ENCODE measurements around the gene TPPP3. TPM values are rescaled to one million over a fixed set of nuclear protein-coding genes. Genes with fewer than 3 reads are reported as not detected.

The TPPP3 gene
- total RNA-seq, 1 experiment from 2014 or later, result 0.55 TPM

DNA sequence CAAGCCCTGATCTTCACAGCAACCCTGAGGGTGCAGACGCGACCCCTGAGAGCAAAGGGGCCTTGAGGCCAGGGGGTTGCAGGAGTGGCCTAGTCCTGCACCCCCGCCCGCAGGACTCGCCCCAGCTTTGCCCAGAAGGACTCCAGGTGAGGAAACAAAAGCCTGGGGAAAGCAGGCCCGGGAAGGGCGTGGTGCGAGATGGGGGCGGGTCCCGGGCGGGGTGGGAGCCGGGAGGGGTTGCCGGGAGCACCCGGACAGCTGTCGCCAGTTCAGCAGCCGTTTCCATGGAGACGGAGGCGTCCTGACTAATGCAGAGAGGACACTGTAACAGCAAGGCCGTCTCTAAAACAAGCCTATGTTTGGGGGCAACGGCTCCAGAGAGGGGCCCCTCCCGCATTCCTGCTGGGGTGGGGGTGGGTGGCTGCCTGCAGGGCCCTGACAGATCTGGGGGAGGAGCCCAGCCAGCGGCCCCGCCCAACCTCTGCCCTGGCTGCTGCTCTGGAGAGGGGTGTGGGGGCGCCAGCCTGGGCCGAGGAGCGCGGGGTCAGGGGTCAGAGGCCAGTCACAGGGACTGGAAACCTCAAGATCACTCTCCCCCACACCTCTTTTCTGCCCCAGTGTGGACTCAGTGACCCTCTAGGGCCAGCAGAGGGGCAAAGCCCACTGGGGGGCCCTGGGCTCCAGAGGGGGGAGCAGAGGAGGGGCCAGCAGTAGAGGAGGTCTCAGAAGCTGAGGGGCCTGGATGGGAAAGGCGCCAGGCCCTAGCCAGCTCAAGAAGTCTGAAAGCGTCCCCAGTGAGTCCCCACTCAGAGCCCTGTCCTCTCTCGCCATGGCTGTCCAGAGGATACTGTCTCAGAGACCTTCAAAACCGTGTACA is 3.1 kb upstream of the TPPP3 start:
- in situ Hi-C loops (cut with HindIII; ENCODE audit: low pct_unique_long_range_greater_than_20kb, low sequenced_read_pairs), result no loop called here
- DNase-seq (ENCODE audit: low read depth, low spot score), result no peak

DNA sequence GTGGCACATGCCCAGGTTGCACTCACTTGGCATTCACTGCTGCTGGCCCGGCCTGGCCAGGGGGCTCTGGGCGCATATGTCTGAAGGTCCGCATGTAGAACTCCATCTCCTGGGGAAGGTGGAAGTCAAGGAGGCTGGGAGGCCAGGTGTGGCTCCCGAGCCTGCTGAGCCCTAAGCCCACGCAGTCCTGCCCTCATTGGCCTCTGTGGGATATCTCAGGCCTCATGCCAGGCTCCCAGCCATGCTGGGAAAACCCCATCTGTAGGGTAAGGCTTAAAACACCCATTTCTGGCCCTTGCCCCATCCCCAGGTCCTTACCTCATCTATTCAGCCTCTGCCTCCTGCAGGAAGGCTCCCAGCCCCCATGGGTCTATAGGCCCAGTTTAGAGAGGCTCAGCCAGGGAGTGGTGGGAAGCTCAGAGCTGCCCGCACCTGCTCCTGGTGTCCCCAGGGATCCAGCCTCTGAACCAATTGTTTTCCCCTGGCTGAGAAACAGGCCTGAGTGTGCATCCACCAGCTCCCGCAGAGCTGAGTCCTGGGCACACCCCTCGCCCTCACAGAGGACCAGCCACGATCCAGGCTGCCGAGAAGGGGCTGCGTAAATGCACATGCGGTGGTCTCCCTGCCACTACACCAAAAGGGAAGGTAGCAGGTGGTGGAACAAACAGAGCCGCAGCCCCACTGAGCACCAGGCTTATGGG is 2.3 kb upstream of the TPPP3 start:
- DNase-seq (ENCODE audit: low read depth, low spot score), result no peak
- in situ Hi-C loops (cut with HindIII; ENCODE audit: low pct_unique_long_range_greater_than_20kb, low sequenced_read_pairs), result no loop called here

DNA sequence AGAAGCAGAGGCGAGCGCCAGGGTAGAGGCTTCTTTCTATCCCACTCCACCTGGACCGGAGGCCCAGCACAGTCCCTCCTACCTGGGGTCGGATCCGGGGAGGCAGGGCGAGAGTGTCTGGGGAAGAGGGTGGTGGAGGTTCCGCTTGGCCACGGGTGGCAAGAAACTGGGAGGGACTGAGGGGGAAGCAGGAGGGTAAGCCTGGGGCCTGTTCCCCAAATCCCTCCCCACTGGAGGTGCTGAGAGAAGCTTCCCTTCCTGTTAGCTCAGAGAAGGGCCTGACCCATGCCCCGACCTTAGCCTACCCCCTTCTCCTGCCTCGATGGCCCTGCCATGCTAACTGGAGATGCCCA is 1.8 kb upstream of the TPPP3 start:
- DNase-seq (ENCODE audit: low read depth, low spot score), result no peak
- in situ Hi-C loops (cut with HindIII; ENCODE audit: low pct_unique_long_range_greater_than_20kb, low sequenced_read_pairs), result no loop called here

DNA sequence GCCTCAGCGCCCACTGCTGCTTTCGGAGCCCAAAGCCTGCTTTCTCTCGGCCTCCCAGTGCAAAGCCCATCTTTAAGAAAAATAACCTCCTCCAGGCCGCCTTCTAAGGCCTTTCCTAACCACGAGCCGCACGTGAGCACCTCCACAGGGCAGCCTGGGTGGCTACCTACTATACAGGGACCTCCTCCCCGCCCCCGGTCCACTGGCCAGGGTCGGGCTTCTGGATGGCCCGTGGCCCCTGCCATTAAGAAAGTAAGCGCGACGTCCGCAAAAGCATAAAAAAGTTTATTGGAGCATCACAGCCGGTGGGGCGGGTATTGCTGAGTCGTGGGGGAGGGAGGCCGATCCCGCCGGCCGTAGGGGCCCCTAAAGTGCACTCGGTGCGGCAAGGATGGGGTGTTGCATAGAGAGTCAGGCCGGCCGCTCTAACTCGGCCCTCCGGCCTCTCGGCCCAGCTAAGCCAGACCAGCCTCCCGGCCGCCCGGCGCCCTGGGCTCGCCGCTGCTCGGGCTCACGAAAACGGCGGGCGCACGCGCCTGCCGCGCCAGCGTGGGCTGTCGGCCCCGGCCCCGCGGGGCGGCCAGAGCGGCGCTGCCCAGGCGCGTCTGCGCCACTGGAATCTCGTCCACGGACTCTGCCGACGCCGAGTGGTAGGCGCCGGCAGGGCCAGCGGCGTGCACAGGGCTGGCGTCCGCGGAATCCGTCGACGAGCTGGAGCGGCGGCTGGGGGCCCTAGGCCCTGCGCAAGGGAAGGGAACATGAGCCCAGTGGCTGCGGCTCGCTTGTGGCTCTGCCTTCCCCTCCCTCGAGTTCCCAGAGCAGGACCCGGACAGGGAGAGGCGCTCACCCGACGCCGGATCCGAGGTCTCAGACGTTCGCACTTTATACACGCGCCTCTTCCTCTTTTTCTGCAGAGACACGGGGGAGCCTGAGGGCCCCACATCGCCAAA is 1.1 kb upstream of the TPPP3 start:
- in situ Hi-C loops (cut with HindIII; ENCODE audit: low pct_unique_long_range_greater_than_20kb, low sequenced_read_pairs), result no loop called here
- no peak for DNase-seq (ENCODE audit: low read depth, low spot score)

DNA sequence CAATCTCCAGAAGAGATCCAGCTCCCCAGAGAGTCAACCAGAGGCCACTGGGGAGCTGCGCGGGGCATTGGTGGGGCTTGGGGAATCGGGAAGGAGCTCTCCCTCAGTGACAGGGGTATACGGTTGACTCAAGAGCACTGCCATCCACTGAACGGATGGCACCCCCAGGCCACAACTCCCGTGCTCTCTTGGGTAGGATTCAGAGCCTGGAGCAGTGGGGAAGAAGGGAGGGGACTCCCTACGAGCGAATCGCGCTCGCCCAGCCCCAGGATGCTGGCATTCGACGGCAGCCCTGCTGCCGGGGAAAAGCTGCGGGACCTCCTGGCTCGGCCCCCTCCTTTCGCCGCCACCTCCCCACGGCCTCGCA is 473 bp upstream of the TPPP3 start:
- in situ Hi-C loops (cut with HindIII; ENCODE audit: low pct_unique_long_range_greater_than_20kb, low sequenced_read_pairs), result no loop called here
- DNase-seq (ENCODE audit: low read depth, low spot score), result no peak

DNA sequence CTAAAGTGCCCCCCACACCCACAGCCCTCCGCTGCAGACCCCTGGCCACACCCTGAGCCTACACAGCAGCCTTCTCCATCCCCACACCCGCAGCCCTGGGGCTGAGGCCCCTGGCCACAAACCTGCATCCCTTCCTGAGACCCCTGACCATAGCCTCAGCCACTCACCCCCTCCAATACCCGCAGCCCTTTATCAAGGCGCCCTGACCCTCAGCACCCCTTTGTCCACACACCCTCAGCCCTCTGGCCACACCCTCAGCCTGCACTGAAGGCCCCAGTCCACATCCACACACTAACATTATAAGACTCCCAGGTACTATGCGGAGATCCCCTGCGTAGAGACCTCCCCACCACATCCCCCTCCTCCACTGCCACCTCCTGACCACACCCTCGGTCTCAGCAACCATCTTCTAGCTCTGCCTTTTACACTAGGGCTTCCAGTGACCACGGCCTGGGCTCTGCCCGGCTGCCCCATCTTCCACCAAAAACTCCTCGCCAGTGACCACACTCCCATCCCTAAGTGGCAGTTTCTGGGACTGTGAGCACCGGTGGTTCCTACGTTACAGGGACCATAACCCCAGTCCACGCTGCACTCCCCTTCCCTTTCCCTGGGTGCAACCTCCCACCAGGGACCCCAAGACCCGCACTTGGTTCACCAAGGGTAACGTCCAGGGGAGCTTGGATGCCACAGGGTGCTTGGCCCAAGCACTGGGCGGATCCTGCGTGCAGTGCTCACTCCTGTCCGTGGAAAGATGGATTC is 818 bp downstream of the TPPP3 start:
- in situ Hi-C loops (cut with HindIII; ENCODE audit: low pct_unique_long_range_greater_than_20kb, low sequenced_read_pairs), result no loop called here
- no peak for DNase-seq (ENCODE audit: low read depth, low spot score)

DNA sequence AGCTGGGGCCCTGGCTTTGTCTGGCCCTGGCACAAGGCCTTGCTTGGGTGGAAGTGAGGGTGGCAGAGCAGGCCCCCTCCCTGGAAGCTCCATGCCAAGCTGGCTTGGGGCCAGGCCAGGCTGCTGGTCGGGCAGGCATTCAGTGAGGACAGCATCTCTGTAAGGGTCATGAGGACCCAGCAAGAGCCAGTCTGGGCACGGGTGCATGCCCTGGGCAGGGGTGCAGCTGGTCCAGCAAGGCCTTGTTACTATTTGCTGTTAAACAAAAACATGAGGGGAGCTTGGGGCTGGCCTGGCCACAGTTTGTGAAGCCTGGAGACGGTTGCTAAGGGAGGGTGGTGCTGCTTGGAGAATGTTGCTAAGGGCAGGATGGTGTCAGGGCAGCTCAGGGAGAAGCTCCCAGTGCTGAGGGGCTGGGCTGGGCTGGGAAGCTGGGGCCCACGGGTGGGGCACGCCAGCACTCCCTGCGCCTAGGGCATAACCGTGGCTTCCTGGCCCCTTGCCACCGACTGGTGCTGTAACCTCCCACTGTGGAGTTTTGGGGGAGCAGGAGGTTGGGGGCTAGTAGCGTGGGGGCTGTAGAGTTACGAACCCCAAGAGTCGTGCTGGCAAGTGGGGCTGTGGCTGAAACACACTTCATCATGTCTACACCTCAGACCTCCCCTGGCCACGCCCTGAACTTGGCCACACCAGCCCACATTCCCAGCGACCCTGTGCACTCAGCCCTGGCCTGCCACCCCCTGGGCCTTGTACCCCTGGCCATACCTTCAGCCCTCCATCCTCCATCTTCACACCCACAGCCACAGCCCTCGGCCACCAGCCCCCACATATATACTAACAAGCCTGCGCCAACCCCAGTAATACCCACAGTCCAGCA is 1.6 kb downstream of the TPPP3 start:
- in situ Hi-C loops (cut with HindIII; ENCODE audit: low pct_unique_long_range_greater_than_20kb, low sequenced_read_pairs), result no loop called here
- no peak for DNase-seq (ENCODE audit: low read depth, low spot score)

DNA sequence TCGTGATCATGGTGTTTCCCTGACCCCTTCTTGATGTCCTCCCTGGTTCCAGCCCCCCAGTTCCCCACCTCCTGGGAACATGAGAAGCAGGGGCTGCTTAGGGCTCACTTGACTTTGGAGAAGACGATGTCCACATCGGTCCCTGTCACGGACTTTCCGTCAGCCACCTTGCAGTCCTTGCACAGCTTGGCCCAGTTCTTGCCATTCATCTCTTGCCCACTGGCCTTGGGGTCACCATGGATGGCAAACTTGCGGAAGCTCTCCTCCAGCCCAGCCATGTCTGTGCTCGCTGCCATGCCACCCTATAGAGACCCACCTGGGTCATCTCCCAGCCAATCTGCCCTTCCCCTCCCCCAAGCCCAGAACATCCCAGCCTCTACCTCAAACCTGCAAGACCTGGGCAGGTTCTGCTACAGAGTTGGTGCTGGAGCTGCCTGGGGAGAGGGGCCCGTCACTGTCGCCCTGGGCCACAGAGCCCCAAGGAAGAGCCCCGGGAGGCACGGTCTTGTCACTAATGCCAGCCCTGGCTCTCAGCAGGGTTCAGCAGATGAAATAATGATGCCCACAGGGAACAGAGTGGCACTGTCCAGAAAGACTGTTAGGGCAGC is 2.4 kb downstream of the TPPP3 start:
- in situ Hi-C loops (cut with HindIII; ENCODE audit: low pct_unique_long_range_greater_than_20kb, low sequenced_read_pairs), result no loop called here
- DNase-seq (ENCODE audit: low read depth, low spot score), result no peak

DNA sequence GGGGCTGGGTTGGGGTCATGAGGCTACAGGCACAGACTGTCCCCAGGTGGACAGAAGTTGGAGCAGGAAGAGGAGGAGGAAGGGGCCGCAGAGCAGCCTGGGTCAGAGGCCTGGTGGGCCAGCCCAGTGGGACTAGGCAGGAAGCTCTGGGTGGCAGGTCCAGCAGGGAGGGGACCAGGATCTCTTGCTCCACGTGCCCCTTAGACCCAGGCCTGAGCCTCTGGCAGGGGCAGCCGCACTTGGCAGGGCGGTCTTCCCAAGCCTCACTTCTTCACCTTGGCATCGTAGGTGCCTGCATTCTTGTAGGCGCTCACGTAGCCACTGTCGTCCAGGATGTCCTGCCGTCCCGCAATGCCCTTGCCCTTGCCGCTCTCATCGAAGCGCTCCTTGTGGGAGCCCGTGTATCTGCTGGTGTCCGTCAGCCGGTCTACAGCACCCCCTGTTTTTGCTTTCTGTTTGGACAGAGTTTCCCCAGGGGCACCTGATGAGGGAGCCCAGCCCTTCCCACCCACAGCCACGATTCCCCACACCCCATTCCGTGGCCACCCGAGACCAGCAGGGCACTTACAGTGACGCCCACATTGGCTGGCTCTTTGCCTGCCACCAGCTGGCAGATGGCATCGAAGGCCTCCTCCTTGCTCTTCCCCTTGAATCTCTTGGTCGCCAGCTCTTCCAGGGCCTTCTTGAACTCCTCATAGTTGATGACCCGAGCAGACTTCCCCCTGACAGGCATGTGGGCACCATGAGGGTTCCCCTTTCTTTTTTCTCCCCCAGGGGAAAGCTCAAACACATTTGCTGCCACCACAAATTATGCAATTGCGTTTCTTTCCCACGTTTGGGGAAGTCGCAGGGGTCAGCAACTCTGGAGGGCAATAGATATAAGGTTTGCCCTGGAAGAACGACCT is 3.1 kb downstream of the TPPP3 start:
- no peak for DNase-seq (ENCODE audit: low read depth, low spot score)
- in situ Hi-C loops (cut with HindIII; ENCODE audit: low pct_unique_long_range_greater_than_20kb, low sequenced_read_pairs), result no loop called here

DNA sequence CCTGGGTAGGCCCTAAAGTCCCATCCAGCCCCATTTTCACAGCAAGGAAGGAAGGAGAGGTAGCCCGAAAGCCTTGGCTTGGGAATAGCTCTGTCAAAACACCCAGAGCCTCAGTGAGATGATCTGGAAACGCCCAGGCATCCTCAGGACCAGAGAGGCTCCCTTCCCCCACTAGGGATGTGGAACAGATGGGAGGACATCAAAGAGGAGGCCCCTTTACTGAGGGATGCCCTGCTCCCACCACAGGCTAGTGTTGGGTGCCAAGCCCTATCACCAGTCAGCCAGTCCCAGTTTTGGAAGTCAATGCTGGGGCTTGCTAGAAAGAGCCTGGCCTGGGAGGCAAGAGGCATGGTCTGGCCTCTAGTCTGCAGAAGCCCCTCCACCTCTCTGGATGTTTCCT is 4.7 kb downstream of the TPPP3 start:
- no peak for DNase-seq (ENCODE audit: low read depth, low spot score)
- in situ Hi-C loops (cut with HindIII; ENCODE audit: low pct_unique_long_range_greater_than_20kb, low sequenced_read_pairs), result no loop called here

DNA sequence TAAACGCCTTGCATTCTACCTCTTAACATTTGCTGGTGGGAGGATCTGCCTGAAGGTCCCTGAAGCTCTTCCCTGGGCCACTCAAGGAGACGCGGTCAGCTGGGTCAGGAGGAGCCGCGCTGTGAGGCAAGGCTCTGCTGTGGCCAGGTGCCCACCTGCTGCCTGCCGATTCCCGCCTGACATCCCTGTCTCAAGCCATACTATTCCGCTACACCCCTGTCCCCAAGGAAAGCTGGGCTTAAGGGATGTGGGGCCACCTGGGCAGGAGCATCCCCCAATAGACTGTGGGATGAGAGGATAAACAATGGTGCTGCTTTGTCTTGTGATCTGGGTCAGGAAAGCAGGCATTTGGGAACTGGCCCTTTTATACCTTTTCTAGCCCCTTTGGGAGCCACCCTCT is 5.1 kb downstream of the TPPP3 start:
- no peak for DNase-seq (ENCODE audit: low read depth, low spot score)
- in situ Hi-C loops (cut with HindIII; ENCODE audit: low pct_unique_long_range_greater_than_20kb, low sequenced_read_pairs), result no loop called here

DNA sequence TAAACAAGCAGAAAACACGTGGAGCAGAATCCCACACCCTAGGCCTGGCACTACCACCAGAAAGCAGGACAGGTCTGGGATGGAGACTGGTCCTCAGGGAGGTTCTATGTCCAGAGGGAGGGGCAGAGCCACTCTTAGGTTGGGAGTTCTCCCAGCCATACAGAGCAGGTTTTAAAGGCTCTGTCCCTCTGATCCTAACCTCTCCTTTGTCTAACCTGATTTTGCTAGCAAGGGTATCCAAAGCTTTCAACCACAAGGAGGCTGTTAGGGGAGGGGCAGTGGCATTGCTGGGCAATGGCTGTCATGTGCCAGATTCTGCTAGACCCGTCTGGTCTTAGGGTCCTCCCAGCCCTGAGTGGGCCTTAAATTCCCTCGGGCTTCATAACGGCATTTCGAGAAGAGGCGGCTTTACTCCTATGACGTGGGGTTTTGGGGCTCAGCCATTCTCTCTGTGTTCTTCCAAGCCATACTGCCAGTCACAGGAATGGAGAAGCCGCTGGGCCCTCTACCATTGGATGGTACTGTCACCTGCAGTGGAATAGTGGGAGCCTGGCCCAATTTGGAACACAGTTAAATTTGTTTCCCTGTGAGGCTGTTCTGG is 5.7 kb downstream of the TPPP3 start:
- in situ Hi-C loops (cut with HindIII; ENCODE audit: low pct_unique_long_range_greater_than_20kb, low sequenced_read_pairs), result no loop called here

DNA sequence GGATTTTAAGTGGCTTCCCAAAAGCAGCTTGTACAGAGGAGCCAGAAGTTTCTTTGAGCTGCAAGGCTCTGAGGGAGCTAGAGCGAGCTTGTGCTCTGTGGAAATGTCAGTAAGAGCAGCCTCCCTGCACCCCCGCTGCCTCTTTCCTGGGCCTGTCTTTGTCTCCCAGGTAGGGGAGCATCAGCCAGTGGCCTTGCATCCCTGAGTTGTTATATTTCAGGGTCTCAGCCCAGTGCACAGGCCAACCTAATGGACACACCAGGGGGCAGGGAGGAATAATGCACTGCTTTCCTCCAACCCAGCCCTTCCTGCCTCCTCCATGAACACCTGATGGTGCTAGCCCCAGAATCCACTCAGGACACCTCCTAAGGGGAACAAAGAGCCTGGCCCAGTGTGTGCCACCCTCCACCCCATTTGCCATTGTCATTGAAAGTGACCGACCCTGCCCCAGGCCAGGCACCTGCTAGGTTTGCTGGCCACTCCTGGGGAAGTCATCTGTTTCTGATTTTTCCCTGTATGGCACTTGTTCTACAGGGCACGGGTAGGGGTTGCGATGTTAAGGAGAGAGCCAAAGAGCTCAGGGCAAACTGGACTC is 6.3 kb downstream of the TPPP3 start:
- in situ Hi-C loops (cut with HindIII; ENCODE audit: low pct_unique_long_range_greater_than_20kb, low sequenced_read_pairs), result no loop called here
- DNase-seq (ENCODE audit: low read depth, low spot score), result no peak

More for the DNA sequence above, 5.7 kb downstream of the TPPP3 start:
- DNase-seq (ENCODE audit: low read depth, low spot score), result no peak

DNA sequence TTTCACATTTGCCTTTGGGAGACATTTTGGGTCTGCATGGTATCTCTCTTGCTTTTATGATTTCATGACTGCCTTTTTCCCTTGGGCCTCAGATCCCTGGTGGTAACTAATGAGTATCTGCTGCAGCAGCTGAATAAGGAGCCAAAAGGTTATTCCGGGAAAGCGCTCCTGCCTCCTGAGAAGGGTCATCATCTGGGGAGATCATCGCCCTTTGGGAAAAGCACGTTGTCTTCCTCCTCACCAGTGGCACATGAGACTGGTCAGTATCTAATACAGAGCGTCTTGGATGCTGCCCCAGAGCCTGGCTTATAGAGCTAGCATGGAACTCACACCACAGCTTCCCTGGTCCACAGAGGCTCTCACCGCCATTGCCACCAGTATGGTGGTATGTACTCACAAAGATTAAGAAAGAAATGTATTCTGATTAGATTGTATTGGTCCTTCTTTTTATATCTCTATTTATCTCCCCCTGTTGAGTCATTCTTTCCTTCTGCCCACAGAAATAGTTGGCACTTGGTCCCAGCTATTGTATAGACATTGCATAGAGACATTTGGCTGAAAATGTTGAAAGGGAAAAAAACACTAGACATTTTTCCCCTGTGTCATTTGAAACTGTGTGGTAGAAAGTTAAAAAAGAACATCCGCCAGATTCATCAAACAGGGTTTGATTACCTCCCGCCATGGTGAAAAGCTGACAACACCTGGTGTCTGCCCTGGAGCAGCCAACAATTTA is 8.4 kb downstream of the TPPP3 start:
- no peak for DNase-seq (ENCODE audit: low read depth, low spot score)
- in situ Hi-C loops (cut with HindIII; ENCODE audit: low pct_unique_long_range_greater_than_20kb, low sequenced_read_pairs), result no loop called here
